GM12878 (cell line): ENCODE data around the gene MFSD11. TPM values are rescaled to one million over a fixed set of nuclear protein-coding genes. Genes with fewer than 3 reads are reported as not detected.

Experiments
- BCL11A ChIP-seq: IDR thresholded peaks from 2 replicates; pipeline ENCODE4 v1.6.1; 2011; ENCODE audit warnings: low read depth, low read length
- CBX5 ChIP-seq: sonication (generic); IDR thresholded peaks from 2 replicates; pipeline ENCODE4 v1.6.1; 2016; ENCODE audit warnings: low read depth, moderate library complexity, mild to moderate bottlenecking, inconsistent platforms
- ESRRA ChIP-seq: IDR thresholded peaks from 2 replicates; pipeline ENCODE4 v1.6.1; 2012; ENCODE audit warnings: mild to moderate bottlenecking, low read length, improper control_type of control experiment
- FOXM1 ChIP-seq: IDR thresholded peaks from 2 replicates; pipeline ENCODE4 v1.6.1; 2012; ENCODE audit warnings: low read depth, mild to moderate bottlenecking, inconsistent platforms, low read length, moderate library complexity
- JUND ChIP-seq: IDR thresholded peaks from 2 replicates; pipeline ENCODE4 v1.6.1; 2012; ENCODE audit warnings: low read depth, mild to moderate bottlenecking, low read length, improper control_type of control experiment, moderate library complexity
- KAT2A ChIP-seq: conservative IDR thresholded peaks from 2 replicates; pipeline ENCODE4 v1.6.1; 2011; ENCODE audit warnings: low read depth, low read length; ENCODE audit not compliant: control insufficient read depth
- KLF5 ChIP-seq: fragments of 450-650 bp; IDR thresholded peaks from 2 replicates; pipeline ENCODE4 v1.6.1; 2014; ENCODE audit warnings: mild to moderate bottlenecking; ENCODE audit not compliant: partially characterized antibody
- MXI1 ChIP-seq: fragments of 150-350 bp; IDR thresholded peaks from 2 replicates; pipeline ENCODE4 v1.6.1; 2011; ENCODE audit warnings: low read depth, mild to moderate bottlenecking, inconsistent platforms, low read length, improper control_type of control experiment
- NRF1 ChIP-seq: conservative IDR thresholded peaks from 2 replicates; pipeline ENCODE4 v1.6.1; 2011; ENCODE audit warnings: mild to moderate bottlenecking, low read depth, low read length, improper control_type of control experiment
- PAX8 ChIP-seq: fragments of 450-650 bp; IDR thresholded peaks from 2 replicates; pipeline ENCODE4 v1.6.1; 2017; ENCODE audit warnings: mild to moderate bottlenecking, moderate library complexity
- PKNOX1 ChIP-seq: fragments of 450-650 bp; IDR thresholded peaks from 2 replicates; pipeline ENCODE4 v1.6.1; 2016; ENCODE audit warnings: mild to moderate bottlenecking
- RBBP5 ChIP-seq: fragments of 200-600 bp; sonication (generic); conservative IDR thresholded peaks from 2 replicates; pipeline ENCODE4 v1.6.1; 2016
- RCOR1 ChIP-seq: conservative IDR thresholded peaks from 2 replicates; pipeline ENCODE4 v1.6.1; 2012; ENCODE audit warnings: low read depth, low read length, improper control_type of control experiment
- REST ChIP-seq: IDR thresholded peaks from 2 replicates; pipeline ENCODE4 v1.6.1; 2012; ENCODE audit warnings: mild to moderate bottlenecking, low read depth, low read length
- RUNX3 ChIP-seq: IDR thresholded peaks from 2 replicates; pipeline ENCODE4 v1.6.1; 2012; ENCODE audit warnings: low read length, inconsistent platforms
- SIX5 ChIP-seq: IDR thresholded peaks from 2 replicates; pipeline ENCODE4 v1.6.1; 2011; ENCODE audit warnings: mild to moderate bottlenecking, low read depth, low read length, moderate library complexity; ENCODE audit not compliant: severe bottlenecking
- SP1 ChIP-seq: IDR thresholded peaks from one replicate; pipeline ENCODE4 v1.6.1; 2011; ENCODE audit warnings: low read depth, low read length
- STAT1 ChIP-seq: fragments of 450-650 bp; conservative IDR thresholded peaks from 2 replicates; pipeline ENCODE4 v1.6.1; 2014; ENCODE audit warnings: antibody characterized with exemption, mild to moderate bottlenecking
- USF1 ChIP-seq: IDR thresholded peaks from 2 replicates; pipeline ENCODE4 v1.6.1; 2011; ENCODE audit warnings: borderline replicate concordance, low read depth, mild to moderate bottlenecking, moderate library complexity, mixed read lengths, low read length; ENCODE audit not compliant: insufficient read depth; ENCODE audit errors: extremely low read length
- ZBED1 ChIP-seq: IDR thresholded peaks from 2 replicates; pipeline ENCODE4 v1.6.1; 2016; ENCODE audit warnings: borderline replicate concordance
- polyA plus RNA-seq, 11 experiments: library from polyadenylated mRNA; depleted of rRNA in 4 of 11; unstranded in 6 of 11; stranded (reverse) in 5 of 11; fragments of >200 nt; fragmentation: Nextera tagmentation in 4 of 11; fragmentation: Illumina TruSeq in 1 of 11; extraction: Ambion mirVana in 4 of 11; extraction: Trizol in 1 of 11; gene quantifications; 1 replicate in 1 of 11; 2 replicates in 10 of 11; pipeline versions ENCODE4 v1.2.1 to v1.2.3, GENCODE V29; 2011 to 2016; ENCODE audit warnings: inconsistent platforms in 2 of 11, missing spikeins in 2 of 11, low read depth in 1 of 11
- total RNA-seq, 4 experiments: library from RNA; depleted of rRNA in 3 of 4; stranded (reverse); fragments of >200 nt in 3 of 4; fragmentation: Illumina TruSeq in 1 of 4; extraction: Trizol in 1 of 4; gene quantifications; 2 replicates each; pipeline versions ENCODE4 v1.2.1 to v1.2.3, GENCODE V29; 2013 to 2021
- TF ChIP-seq, protein P1 (sequence below): fragments of 450-650 bp; IDR thresholded peaks from 2 replicates; pipeline ENCODE4 v1.6.1; 2017; ENCODE audit warnings: mild to moderate bottlenecking
- TF ChIP-seq, protein P2 (sequence below): IDR thresholded peaks from 2 replicates; pipeline ENCODE4 v1.6.1; 2012; ENCODE audit warnings: low read length, inconsistent platforms

Gene MFSD11
- total and polyA plus RNA-seq, 10 of the 15 experiments (the other 5 are each of a cell fraction or from before 2014, with no cell fraction given), result 11.0 to 19.4 (median 15.5) TPM

GRCh38 chr17:76737676-76738467 is at the start of gene MFSD11 (continued):
- TF ChIP-seq REST (no peak), ZBED1 (peak; percentile 1; the same call in 1 of the 2 replicates), FOXM1 (no peak), RBBP5 (no peak), USF1 (peak; percentile 91), PKNOX1 (peak; percentile 70), NRF1 (peak; percentile 30; the same call in 1 of the 2 replicates), PAX8 (no peak), KLF5 (no peak), MXI1 (peak; percentile 56; the same call in 1 of the 2 replicates), RCOR1 (no peak), SP1 (no peak), KAT2A (no peak), SIX5 (peak; percentile 83), STAT1 (0 out of 2 replicates have a peak, but pooled peaks have one; percentile 28), RUNX3 (peak; percentile 84), BCL11A (no peak), JUND (0 out of 2 replicates have a peak, but pooled peaks have one; percentile 59), CBX5 (no peak), ESRRA (no peak)
- TF ChIP-seq, protein P1, sequence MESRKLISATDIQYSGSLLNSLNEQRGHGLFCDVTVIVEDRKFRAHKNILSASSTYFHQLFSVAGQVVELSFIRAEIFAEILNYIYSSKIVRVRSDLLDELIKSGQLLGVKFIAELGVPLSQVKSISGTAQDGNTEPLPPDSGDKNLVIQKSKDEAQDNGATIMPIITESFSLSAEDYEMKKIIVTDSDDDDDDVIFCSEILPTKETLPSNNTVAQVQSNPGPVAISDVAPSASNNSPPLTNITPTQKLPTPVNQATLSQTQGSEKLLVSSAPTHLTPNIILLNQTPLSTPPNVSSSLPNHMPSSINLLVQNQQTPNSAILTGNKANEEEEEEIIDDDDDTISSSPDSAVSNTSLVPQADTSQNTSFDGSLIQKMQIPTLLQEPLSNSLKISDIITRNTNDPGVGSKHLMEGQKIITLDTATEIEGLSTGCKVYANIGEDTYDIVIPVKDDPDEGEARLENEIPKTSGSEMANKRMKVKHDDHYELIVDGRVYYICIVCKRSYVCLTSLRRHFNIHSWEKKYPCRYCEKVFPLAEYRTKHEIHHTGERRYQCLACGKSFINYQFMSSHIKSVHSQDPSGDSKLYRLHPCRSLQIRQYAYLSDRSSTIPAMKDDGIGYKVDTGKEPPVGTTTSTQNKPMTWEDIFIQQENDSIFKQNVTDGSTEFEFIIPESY, result no peak
- TF ChIP-seq, protein P2, sequence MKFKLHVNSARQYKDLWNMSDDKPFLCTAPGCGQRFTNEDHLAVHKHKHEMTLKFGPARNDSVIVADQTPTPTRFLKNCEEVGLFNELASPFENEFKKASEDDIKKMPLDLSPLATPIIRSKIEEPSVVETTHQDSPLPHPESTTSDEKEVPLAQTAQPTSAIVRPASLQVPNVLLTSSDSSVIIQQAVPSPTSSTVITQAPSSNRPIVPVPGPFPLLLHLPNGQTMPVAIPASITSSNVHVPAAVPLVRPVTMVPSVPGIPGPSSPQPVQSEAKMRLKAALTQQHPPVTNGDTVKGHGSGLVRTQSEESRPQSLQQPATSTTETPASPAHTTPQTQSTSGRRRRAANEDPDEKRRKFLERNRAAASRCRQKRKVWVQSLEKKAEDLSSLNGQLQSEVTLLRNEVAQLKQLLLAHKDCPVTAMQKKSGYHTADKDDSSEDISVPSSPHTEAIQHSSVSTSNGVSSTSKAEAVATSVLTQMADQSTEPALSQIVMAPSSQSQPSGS, result no peak
